HCT116 (cell line): ENCODE measurements around the gene TCOF1. TPM values are rescaled to one million over a fixed set of nuclear protein-coding genes. Genes with fewer than 3 reads are reported as not detected.

Experiments used
- ATAC-seq: fragments of 200-7000 bp; cut with Tn5 transposase; 2 replicates; pipeline ENCODE4 v1.9.1; 2020; ENCODE audit warnings: mild to moderate bottlenecking, moderate library complexity
- BruUV-seq: library from RNA; stranded (reverse); fragments of 400-500 nt; replicated peaks from 2 replicates; lab custom pipeline; 2021; lab: Mats Ljungman, UMichigan
- CTCF ChIA-PET: fragments of 300-600 bp; sonication (Branson Sonifier 250); formaldehyde crosslinking; loops from one replicate; lab custom pipeline; 2021; ENCODE audit warnings: antibody characterized with exemption; lab: Charles Lee
- POLR2A ChIA-PET: fragments of 300-600, 350-600 bp; sonication (Branson Sonifier 250); formaldehyde crosslinking; loops from one replicate; lab custom pipeline; 2021; ENCODE audit warnings: antibody characterized with exemption; lab: Charles Lee
- RAD21 ChIA-PET, 2 experiments: fragments of 300-600 bp; sonication (Branson Sonifier 250); formaldehyde crosslinking; loops; one replicate each; lab custom pipeline; 2023; ENCODE audit warnings: low total read pairs in 2 of 2; ENCODE audit not compliant: uncharacterized antibody in 2 of 2, unreplicated experiment in 2 of 2, low non-redundant PET in 1 of 2; lab: Charles Lee
- DNase-seq: peaks from one replicate; pipeline ENCODE4 v3.0.0-alpha.2; 2010; ENCODE audit warnings: low read depth, low spot score
- H2AFZ ChIP-seq: fragments of 200-600 bp; shearing (Covaris generic), sonication (generic); 2 replicates; pipeline ENCODE4 v1.6.1; 2017; ENCODE audit warnings: low read depth, mixed run types, mixed read lengths, antibody characterized with exemption, low read length; ENCODE audit not compliant: poor library complexity, severe bottlenecking
- H3K27ac ChIP-seq: 2 replicates; pipeline ENCODE4 v1.5.1; 2012; ENCODE audit warnings: low read depth, low read length
- H3K27me3 ChIP-seq: fragments of 200-600 bp; sonication (generic); 2 replicates; pipeline ENCODE4 v1.6.1; 2016; ENCODE audit warnings: mixed run types, low read length, mixed read lengths; ENCODE audit not compliant: insufficient read depth
- H3K36me3 ChIP-seq, 2 experiments: fragments of 200-500 bp in 1 of 2; fragments of 200-600 bp in 1 of 2; sonication (Bioruptor generic) in 1 of 2; sonication (generic) in 1 of 2; 2 replicates each; pipeline versions ENCODE4 v1.5.1 to v1.6.1; 2014 to 2016; ENCODE audit warnings: low read length in 2 of 2, inconsistent platforms in 1 of 2, mixed read lengths in 1 of 2, mixed run types in 1 of 2; ENCODE audit not compliant: insufficient read depth in 2 of 2, control insufficient read depth in 1 of 2
- H3K4me1 ChIP-seq, 2 experiments: fragments of 200-600 bp in 1 of 2; sonication (generic) in 1 of 2; 2 replicates each; pipeline versions ENCODE4 v1.5.1 to v1.6.1; 2012 to 2017; ENCODE audit warnings: low read length in 2 of 2, inconsistent platforms in 1 of 2, mild to moderate bottlenecking in 1 of 2, mixed read lengths in 1 of 2, mixed run types in 1 of 2, moderate library complexity in 1 of 2; ENCODE audit not compliant: insufficient read depth in 2 of 2, control insufficient read depth in 1 of 2
- H3K4me2 ChIP-seq: fragments of 200-600 bp; sonication (generic); 2 replicates; pipeline ENCODE4 v1.6.1; 2017; ENCODE audit warnings: mixed run types, low read length, mixed read lengths
- H3K4me3 ChIP-seq, 2 experiments: fragments of 200-600 bp in 1 of 2; sonication (generic) in 1 of 2; replicated peaks in 1 of 2; 2 replicates each; pipeline ENCODE4 v1.5.1; 2011 to 2016; ENCODE audit warnings: low read length in 2 of 2, control low read depth in 1 of 2, low read depth in 1 of 2, mild to moderate bottlenecking in 1 of 2, mixed read lengths in 1 of 2, mixed run types in 1 of 2
- H3K79me2 ChIP-seq: fragments of 200-600 bp; sonication (generic); 2 replicates; pipeline ENCODE4 v1.6.1; 2017; ENCODE audit warnings: mild to moderate bottlenecking, mixed run types, low read length, moderate library complexity, mixed read lengths; ENCODE audit not compliant: insufficient read depth
- H3K9ac ChIP-seq: fragments of 200-600 bp; sonication (generic); 2 replicates; pipeline ENCODE4 v1.6.1; 2016; ENCODE audit warnings: low read length, mixed read lengths
- H3K9me2 ChIP-seq: fragments of 200-600 bp; sonication (generic), shearing (Covaris generic); 2 replicates; pipeline ENCODE4 v1.6.1; 2017; ENCODE audit warnings: mixed run types, mild to moderate bottlenecking, moderate library complexity; ENCODE audit not compliant: insufficient read depth
- H3K9me3 ChIP-seq, 2 experiments: fragments of 200-500 bp in 1 of 2; fragments of 200-600 bp in 1 of 2; sonication (Bioruptor generic) in 1 of 2; sonication (generic) in 1 of 2; 2 replicates each; pipeline ENCODE4 v1.6.1; 2014 to 2017; ENCODE audit warnings: low read length in 2 of 2, mixed read lengths in 2 of 2, inconsistent platforms in 1 of 2, low read depth in 1 of 2, mild to moderate bottlenecking in 1 of 2, mixed run types in 1 of 2, moderate library complexity in 1 of 2; ENCODE audit not compliant: control insufficient read depth in 1 of 2, insufficient read depth in 1 of 2
- H4K20me1 ChIP-seq: fragments of 200-600 bp; sonication (generic), shearing (Covaris generic); 2 replicates; pipeline ENCODE4 v1.6.1; 2017; ENCODE audit warnings: mixed run types, mild to moderate bottlenecking, moderate library complexity; ENCODE audit not compliant: insufficient read depth
- ATF3 ChIP-seq: IDR thresholded peaks from 2 replicates; pipeline ENCODE4 v1.6.1; 2012
- CBX3 ChIP-seq: IDR thresholded peaks from 2 replicates; pipeline ENCODE4 v1.6.1; 2012; ENCODE audit warnings: low read depth
- CEBPB ChIP-seq: IDR thresholded peaks from 2 replicates; pipeline ENCODE4 v1.6.1; 2012; ENCODE audit warnings: low read depth
- CTCF ChIP-seq, 3 experiments: fragments of 200-600 bp in 1 of 3; sonication (generic) in 1 of 3; IDR thresholded peaks in 2 of 3; conservative IDR thresholded peaks in 1 of 3; 2 replicates each; pipeline ENCODE4 v1.5.1; 2012 to 2017; ENCODE audit warnings: low read depth in 2 of 3, low read length in 2 of 3, antibody characterized with exemption in 1 of 3, borderline replicate concordance in 1 of 3, control low read depth in 1 of 3, mild to moderate bottlenecking in 1 of 3, mixed read lengths in 1 of 3, mixed run types in 1 of 3, moderate library complexity in 1 of 3; ENCODE audit not compliant: insufficient read depth in 1 of 3
- EGR1 ChIP-seq: IDR thresholded peaks from 2 replicates; pipeline ENCODE4 v1.6.1; 2012; ENCODE audit warnings: low read depth
- ELF1 ChIP-seq: IDR thresholded peaks from 2 replicates; pipeline ENCODE4 v1.6.1; 2012; ENCODE audit warnings: low read depth, borderline replicate concordance
- EZH2 ChIP-seq: fragments of 200-600 bp; sonication (generic); IDR thresholded peaks from 2 replicates; pipeline ENCODE4 v1.6.1; 2017; ENCODE audit warnings: antibody characterized with exemption, mixed run types
- EZH2phosphoT487 ChIP-seq: fragments of 200-600 bp; IDR thresholded peaks from 2 replicates; pipeline ENCODE4 v1.6.1; 2018; ENCODE audit warnings: antibody characterized with exemption, borderline replicate concordance
- FOSL1 ChIP-seq: IDR thresholded peaks from 2 replicates; pipeline ENCODE4 v1.6.1; 2012; ENCODE audit warnings: low read depth
- POLR2A ChIP-seq: IDR thresholded peaks from 2 replicates; pipeline ENCODE4 v1.7.0; 2011; ENCODE audit warnings: borderline replicate concordance; ENCODE audit not compliant: insufficient read depth, insufficient read length; ENCODE audit errors: extremely low read depth
- POLR2AphosphoS5 ChIP-seq: IDR thresholded peaks from 2 replicates; pipeline ENCODE4 v1.6.1; 2011; ENCODE audit warnings: mild to moderate bottlenecking, low read depth, low read length, moderate library complexity
- RAD21 ChIP-seq: IDR thresholded peaks from 2 replicates; pipeline ENCODE4 v1.6.1; 2012; ENCODE audit warnings: low read depth, mild to moderate bottlenecking
- SIN3A ChIP-seq: IDR thresholded peaks from 2 replicates; pipeline ENCODE4 v1.6.1; 2012; ENCODE audit warnings: low read depth
- SP1 ChIP-seq: IDR thresholded peaks from 2 replicates; pipeline ENCODE4 v1.6.1; 2012; ENCODE audit warnings: low read depth
- SRF ChIP-seq: IDR thresholded peaks from 2 replicates; pipeline ENCODE4 v1.6.1; 2012; ENCODE audit warnings: low read depth
- TCF7L2 ChIP-seq: IDR thresholded peaks from 2 replicates; pipeline ENCODE4 v1.7.0; 2011; ENCODE audit warnings: borderline replicate concordance, inconsistent platforms; ENCODE audit not compliant: insufficient read depth, insufficient read length; ENCODE audit errors: extremely low read depth
- YY1 ChIP-seq: IDR thresholded peaks from 2 replicates; pipeline ENCODE4 v1.6.1; 2011; ENCODE audit warnings: low read length, low read depth, moderate library complexity, mild to moderate bottlenecking; ENCODE audit not compliant: insufficient replicate concordance; ENCODE audit errors: extremely low read depth
- intact Hi-C: fragments of 100-400 bp; cut with micrococcal nuclease; formaldehyde crosslinking; loops from 2 replicates; pipeline ENCODE4 v1.10.0; 2022
- total RNA-seq: library from RNA; stranded (reverse); gene quantifications from one replicate; pipeline ENCODE4 v1.2.1, GENCODE V29; 2021; ENCODE audit not compliant: unreplicated experiment
- TF ChIP-seq, protein P1 (sequence below): IDR thresholded peaks from 2 replicates; pipeline ENCODE4 v1.6.1; 2011; ENCODE audit warnings: mild to moderate bottlenecking, low read length, moderate library complexity; ENCODE audit not compliant: insufficient replicate concordance; ENCODE audit errors: extremely low read depth
- TF ChIP-seq, protein P2 (sequence below): IDR thresholded peaks from 2 replicates; pipeline ENCODE4 v1.6.1; 2012; ENCODE audit warnings: low read depth
- TF ChIP-seq, protein P3 (sequence below): IDR thresholded peaks from 2 replicates; pipeline ENCODE4 v1.6.1; 2012

Gene TCOF1
- total RNA-seq, 1 experiment from 2014 or later: 94.7 TPM

- H3K27ac ChIP-seq: no peak overlapping the region
- peaks cover 7 to 9% of the 10 kb centered on the region in 2 experiments; a peak in 3 of 4 replicates for H3K4me1 ChIP-seq
- CTCF ChIA-PET: no interaction called here
- DNase-seq (no peak), ATAC-seq (no peak)
- H3K4me2 ChIP-seq: no peak overlapping the region
- no peak overlapping the region for H2AFZ ChIP-seq
- no peak overlapping the region for H3K4me3 ChIP-seq
- H3K9me3 ChIP-seq: no peaks in the 10 kb centered on the region
- H3K9me2 ChIP-seq: no peaks in the 10 kb centered on the region
- BruUV-seq: no TSS peak
- no peaks in the 10 kb centered on the region for H3K27me3 ChIP-seq
- POLR2A ChIA-PET: no interaction called here
- no peaks in the 10 kb centered on the region for H3K36me3 ChIP-seq
- H4K20me1 ChIP-seq: no peaks in the 10 kb centered on the region
- TF ChIP-seq SIN3A: no peak
- TF ChIP-seq POLR2AphosphoS5: no peak
- no peak for TF ChIP-seq EGR1
- TF ChIP-seq SP1: no peak
- TF ChIP-seq, protein P1, sequence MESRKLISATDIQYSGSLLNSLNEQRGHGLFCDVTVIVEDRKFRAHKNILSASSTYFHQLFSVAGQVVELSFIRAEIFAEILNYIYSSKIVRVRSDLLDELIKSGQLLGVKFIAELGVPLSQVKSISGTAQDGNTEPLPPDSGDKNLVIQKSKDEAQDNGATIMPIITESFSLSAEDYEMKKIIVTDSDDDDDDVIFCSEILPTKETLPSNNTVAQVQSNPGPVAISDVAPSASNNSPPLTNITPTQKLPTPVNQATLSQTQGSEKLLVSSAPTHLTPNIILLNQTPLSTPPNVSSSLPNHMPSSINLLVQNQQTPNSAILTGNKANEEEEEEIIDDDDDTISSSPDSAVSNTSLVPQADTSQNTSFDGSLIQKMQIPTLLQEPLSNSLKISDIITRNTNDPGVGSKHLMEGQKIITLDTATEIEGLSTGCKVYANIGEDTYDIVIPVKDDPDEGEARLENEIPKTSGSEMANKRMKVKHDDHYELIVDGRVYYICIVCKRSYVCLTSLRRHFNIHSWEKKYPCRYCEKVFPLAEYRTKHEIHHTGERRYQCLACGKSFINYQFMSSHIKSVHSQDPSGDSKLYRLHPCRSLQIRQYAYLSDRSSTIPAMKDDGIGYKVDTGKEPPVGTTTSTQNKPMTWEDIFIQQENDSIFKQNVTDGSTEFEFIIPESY: no peak
- TF ChIP-seq ELF1: no peak
- TF ChIP-seq YY1: no peak
- no peak for TF ChIP-seq CTCF (IDR thresholded peaks at IDR 0.05 in 2 of 3, conservative IDR thresholded peaks at IDR 0.05 in 1 of 3; ENCODE audit: borderline replicate concordance in 1 of 3, insufficient read depth in 1 of 3, low read depth in 2 of 3, low read length in 2 of 3)
- no peak for TF ChIP-seq FOSL1
- TF ChIP-seq, protein P2, sequence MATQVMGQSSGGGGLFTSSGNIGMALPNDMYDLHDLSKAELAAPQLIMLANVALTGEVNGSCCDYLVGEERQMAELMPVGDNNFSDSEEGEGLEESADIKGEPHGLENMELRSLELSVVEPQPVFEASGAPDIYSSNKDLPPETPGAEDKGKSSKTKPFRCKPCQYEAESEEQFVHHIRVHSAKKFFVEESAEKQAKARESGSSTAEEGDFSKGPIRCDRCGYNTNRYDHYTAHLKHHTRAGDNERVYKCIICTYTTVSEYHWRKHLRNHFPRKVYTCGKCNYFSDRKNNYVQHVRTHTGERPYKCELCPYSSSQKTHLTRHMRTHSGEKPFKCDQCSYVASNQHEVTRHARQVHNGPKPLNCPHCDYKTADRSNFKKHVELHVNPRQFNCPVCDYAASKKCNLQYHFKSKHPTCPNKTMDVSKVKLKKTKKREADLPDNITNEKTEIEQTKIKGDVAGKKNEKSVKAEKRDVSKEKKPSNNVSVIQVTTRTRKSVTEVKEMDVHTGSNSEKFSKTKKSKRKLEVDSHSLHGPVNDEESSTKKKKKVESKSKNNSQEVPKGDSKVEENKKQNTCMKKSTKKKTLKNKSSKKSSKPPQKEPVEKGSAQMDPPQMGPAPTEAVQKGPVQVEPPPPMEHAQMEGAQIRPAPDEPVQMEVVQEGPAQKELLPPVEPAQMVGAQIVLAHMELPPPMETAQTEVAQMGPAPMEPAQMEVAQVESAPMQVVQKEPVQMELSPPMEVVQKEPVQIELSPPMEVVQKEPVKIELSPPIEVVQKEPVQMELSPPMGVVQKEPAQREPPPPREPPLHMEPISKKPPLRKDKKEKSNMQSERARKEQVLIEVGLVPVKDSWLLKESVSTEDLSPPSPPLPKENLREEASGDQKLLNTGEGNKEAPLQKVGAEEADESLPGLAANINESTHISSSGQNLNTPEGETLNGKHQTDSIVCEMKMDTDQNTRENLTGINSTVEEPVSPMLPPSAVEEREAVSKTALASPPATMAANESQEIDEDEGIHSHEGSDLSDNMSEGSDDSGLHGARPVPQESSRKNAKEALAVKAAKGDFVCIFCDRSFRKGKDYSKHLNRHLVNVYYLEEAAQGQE: no peak
- TF ChIP-seq POLR2A: no peak
- TF ChIP-seq EZH2: no peak
- no peak for TF ChIP-seq CEBPB
- TF ChIP-seq, protein P3, sequence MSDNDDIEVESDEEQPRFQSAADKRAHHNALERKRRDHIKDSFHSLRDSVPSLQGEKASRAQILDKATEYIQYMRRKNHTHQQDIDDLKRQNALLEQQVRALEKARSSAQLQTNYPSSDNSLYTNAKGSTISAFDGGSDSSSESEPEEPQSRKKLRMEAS: no peak
- no peak for TF ChIP-seq CBX3
- TF ChIP-seq SRF: no peak
- TF ChIP-seq TCF7L2: no peak
- TF ChIP-seq RAD21: no peak
- TF ChIP-seq ATF3: no peak
- TF ChIP-seq EZH2phosphoT487: no peak
- intact Hi-C loops: loop anchor here (5.0 kb wide), 1 partner anchor 529 kb away; no protein-coding TSS in a partner anchor
- H3K9ac ChIP-seq: no peak overlapping the region
- H3K79me2 ChIP-seq: no peaks in the 10 kb centered on the region
- RAD21 ChIA-PET: no interaction called here
These were observed 74.1 kb downstream of the TCOF1 start for GRCh38 chr5:150431574-150431973.
